HEK293 (cell line): ENCODE results near the gene FGR.
A peak's percentile ranks its signal among the peaks of the same experiment; 100 is the strongest.

Source experiments
- IKZF3 ChIP-seq: fragments of 450-650 bp; IDR thresholded peaks from 2 replicates; pipeline ENCODE4 v1.5.0; 2018; ENCODE audit warnings: missing biosample characterization, mild to moderate bottlenecking, missing genetic modification characterization, moderate library complexity
- KLF1 ChIP-seq: fragments of 450-650 bp; formaldehyde crosslinking; IDR thresholded peaks from 2 replicates; pipeline ENCODE4 v1.5.1; 2016; ENCODE audit warnings: missing biosample characterization, missing genetic modification characterization
- MEIS1 ChIP-seq: sonication (generic); formaldehyde crosslinking; IDR thresholded peaks from 2 replicates; pipeline ENCODE4 v1.8.1; 2022; ENCODE audit warnings: missing genetic modification reagents, mild to moderate bottlenecking, borderline replicate concordance
- MZF1 ChIP-seq: fragments of 450-650 bp; formaldehyde crosslinking; IDR thresholded peaks from 2 replicates; pipeline ENCODE4 v1.5.1; 2017; ENCODE audit warnings: missing biosample characterization, missing genetic modification characterization, borderline replicate concordance
- OSR2 ChIP-seq: fragments of 450-650 bp; formaldehyde crosslinking; IDR thresholded peaks from 2 replicates; pipeline ENCODE4 v1.5.1; 2016; ENCODE audit warnings: missing biosample characterization, missing genetic modification characterization
- SETDB1 ChIP-seq: IDR thresholded peaks from one replicate; pipeline ENCODE4 v1.6.1; 2017; ENCODE audit warnings: mild to moderate bottlenecking, low read length, moderate library complexity, mixed read lengths; ENCODE audit not compliant: insufficient read length
- TRIM28 ChIP-seq: IDR thresholded peaks from 2 replicates; pipeline ENCODE4 v1.6.1; 2011; ENCODE audit warnings: low read length, control low read depth, borderline replicate concordance
- ZNF16 ChIP-seq: fragments of 450-650 bp; formaldehyde crosslinking; IDR thresholded peaks from 2 replicates; pipeline ENCODE4 v1.5.1; 2016; ENCODE audit warnings: low read depth, missing biosample characterization, missing genetic modification characterization
- ZNF292 ChIP-seq: fragments of 450-650 bp; formaldehyde crosslinking; IDR thresholded peaks from 2 replicates; pipeline ENCODE4 v1.5.1; 2016; ENCODE audit warnings: low read depth, missing biosample characterization, missing genetic modification characterization, borderline replicate concordance
- ZNF350 ChIP-seq: fragments of 450-650 bp; formaldehyde crosslinking; IDR thresholded peaks from 2 replicates; pipeline ENCODE4 v1.5.0; 2017; ENCODE audit warnings: missing biosample characterization, mild to moderate bottlenecking, missing genetic modification characterization
- TF ChIP-seq, protein P1 (sequence below): fragments of 450-650 bp; formaldehyde crosslinking; IDR thresholded peaks from 2 replicates; pipeline ENCODE4 v1.5.1; 2016; ENCODE audit warnings: missing biosample characterization, missing genetic modification characterization
- TF ChIP-seq, protein P2 (sequence below): fragments of 450-650 bp; formaldehyde crosslinking; IDR thresholded peaks from 2 replicates; pipeline ENCODE4 v1.5.1; 2016; ENCODE audit warnings: missing biosample characterization, missing genetic modification characterization
- TF ChIP-seq, protein P3 (sequence below): fragments of 450-650 bp; formaldehyde crosslinking; IDR thresholded peaks from 2 replicates; pipeline ENCODE4 v1.5.1; 2016; ENCODE audit warnings: missing biosample characterization, missing genetic modification characterization
- TF ChIP-seq, protein P4 (sequence below): IDR thresholded peaks from 2 replicates; pipeline ENCODE4 v1.6.1; 2011; ENCODE audit warnings: mild to moderate bottlenecking, low read depth, low read length, borderline replicate concordance

DNA sequence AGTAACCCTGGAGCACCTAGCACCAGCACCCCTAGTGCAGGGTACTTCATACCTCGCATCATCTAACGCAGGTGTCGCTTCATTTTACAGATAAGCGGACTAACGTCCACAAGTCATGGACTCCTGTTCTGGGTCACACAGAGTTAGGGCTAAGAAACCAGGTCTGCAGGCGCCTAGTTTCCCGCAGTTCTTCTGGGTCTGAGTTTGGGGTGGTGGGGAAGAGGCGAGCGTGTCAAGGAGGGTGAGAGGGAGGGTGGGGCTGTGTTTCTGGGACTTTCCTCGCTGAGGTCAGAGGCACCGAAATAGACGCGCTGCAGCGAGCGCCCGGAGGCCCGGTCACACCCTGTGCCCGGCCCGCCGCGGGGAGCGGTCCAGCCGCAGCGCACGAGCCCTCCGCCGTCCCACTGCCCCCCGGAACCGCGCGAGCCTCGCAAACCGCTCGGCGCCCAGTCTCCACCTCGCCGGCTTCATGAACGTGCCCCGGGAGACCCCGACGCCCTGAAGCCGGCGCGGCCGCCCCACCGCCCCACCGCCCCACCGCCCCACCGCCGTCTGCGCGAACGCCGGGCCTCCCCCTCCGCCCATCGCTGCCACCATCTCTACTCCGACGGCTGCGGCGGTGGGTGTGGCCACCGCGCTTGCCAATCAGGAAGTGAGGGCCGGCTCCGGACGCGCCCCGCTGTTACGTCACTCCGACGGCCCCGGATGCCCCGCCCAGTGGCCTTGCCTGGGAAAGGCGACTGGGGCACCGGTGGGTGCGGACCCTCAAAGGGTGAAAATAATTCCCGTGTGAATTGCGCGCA lies 24.7 kb upstream of the FGR start:
- TF ChIP-seq, protein P1, sequence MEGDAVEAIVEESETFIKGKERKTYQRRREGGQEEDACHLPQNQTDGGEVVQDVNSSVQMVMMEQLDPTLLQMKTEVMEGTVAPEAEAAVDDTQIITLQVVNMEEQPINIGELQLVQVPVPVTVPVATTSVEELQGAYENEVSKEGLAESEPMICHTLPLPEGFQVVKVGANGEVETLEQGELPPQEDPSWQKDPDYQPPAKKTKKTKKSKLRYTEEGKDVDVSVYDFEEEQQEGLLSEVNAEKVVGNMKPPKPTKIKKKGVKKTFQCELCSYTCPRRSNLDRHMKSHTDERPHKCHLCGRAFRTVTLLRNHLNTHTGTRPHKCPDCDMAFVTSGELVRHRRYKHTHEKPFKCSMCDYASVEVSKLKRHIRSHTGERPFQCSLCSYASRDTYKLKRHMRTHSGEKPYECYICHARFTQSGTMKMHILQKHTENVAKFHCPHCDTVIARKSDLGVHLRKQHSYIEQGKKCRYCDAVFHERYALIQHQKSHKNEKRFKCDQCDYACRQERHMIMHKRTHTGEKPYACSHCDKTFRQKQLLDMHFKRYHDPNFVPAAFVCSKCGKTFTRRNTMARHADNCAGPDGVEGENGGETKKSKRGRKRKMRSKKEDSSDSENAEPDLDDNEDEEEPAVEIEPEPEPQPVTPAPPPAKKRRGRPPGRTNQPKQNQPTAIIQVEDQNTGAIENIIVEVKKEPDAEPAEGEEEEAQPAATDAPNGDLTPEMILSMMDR (tag by site-specific recombination) = no peak
- TF ChIP-seq TRIM28 = no peak
- TF ChIP-seq, protein P2, sequence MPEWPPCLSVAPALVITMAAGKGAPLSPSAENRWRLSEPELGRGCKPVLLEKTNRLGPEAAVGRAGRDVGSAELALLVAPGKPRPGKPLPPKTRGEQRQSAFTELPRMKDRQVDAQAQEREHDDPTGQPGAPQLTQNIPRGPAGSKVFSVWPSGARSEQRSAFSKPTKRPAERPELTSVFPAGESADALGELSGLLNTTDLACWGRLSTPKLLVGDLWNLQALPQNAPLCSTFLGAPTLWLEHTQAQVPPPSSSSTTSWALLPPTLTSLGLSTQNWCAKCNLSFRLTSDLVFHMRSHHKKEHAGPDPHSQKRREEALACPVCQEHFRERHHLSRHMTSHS (tag by site-specific recombination) = no peak
- no peak for TF ChIP-seq ZNF350
- TF ChIP-seq, protein P3, sequence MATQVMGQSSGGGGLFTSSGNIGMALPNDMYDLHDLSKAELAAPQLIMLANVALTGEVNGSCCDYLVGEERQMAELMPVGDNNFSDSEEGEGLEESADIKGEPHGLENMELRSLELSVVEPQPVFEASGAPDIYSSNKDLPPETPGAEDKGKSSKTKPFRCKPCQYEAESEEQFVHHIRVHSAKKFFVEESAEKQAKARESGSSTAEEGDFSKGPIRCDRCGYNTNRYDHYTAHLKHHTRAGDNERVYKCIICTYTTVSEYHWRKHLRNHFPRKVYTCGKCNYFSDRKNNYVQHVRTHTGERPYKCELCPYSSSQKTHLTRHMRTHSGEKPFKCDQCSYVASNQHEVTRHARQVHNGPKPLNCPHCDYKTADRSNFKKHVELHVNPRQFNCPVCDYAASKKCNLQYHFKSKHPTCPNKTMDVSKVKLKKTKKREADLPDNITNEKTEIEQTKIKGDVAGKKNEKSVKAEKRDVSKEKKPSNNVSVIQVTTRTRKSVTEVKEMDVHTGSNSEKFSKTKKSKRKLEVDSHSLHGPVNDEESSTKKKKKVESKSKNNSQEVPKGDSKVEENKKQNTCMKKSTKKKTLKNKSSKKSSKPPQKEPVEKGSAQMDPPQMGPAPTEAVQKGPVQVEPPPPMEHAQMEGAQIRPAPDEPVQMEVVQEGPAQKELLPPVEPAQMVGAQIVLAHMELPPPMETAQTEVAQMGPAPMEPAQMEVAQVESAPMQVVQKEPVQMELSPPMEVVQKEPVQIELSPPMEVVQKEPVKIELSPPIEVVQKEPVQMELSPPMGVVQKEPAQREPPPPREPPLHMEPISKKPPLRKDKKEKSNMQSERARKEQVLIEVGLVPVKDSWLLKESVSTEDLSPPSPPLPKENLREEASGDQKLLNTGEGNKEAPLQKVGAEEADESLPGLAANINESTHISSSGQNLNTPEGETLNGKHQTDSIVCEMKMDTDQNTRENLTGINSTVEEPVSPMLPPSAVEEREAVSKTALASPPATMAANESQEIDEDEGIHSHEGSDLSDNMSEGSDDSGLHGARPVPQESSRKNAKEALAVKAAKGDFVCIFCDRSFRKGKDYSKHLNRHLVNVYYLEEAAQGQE (tag by site-specific recombination) = no peak
- TF ChIP-seq, protein P4, sequence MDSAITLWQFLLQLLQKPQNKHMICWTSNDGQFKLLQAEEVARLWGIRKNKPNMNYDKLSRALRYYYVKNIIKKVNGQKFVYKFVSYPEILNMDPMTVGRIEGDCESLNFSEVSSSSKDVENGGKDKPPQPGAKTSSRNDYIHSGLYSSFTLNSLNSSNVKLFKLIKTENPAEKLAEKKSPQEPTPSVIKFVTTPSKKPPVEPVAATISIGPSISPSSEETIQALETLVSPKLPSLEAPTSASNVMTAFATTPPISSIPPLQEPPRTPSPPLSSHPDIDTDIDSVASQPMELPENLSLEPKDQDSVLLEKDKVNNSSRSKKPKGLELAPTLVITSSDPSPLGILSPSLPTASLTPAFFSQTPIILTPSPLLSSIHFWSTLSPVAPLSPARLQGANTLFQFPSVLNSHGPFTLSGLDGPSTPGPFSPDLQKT = no peak
- no peak for TF ChIP-seq OSR2 (tag by site-specific recombination)
- TF ChIP-seq KLF1 (tag by site-specific recombination) = peak; percentile 58
- no peak for TF ChIP-seq ZNF16 (tag by site-specific recombination)
- no peak for TF ChIP-seq MZF1 (tag by site-specific recombination)
- TF ChIP-seq ZNF292 (tag by site-specific recombination) = no peak
- TF ChIP-seq MEIS1 (CRISPR knock-in tag) = no peak
- TF ChIP-seq SETDB1 = no peak
- no peak for TF ChIP-seq IKZF3 (tag by site-specific recombination)
